CD4-positive, alpha-beta T cell treated with Interleukin-17A for 4 hours (primary cell): Measurements from ENCODE around the gene TBC1D19.

Experiments used
- DNase-seq: peaks from one replicate; pipeline ENCODE4 v3.0.0-alpha.2; 2020; ENCODE audit warnings: mixed read lengths

TBC1D19 gene

GRCh38 chr4:26785312-26785711 is 201.4 kb downstream of the TBC1D19 start:
- DNase-seq, result no peak

DNA sequence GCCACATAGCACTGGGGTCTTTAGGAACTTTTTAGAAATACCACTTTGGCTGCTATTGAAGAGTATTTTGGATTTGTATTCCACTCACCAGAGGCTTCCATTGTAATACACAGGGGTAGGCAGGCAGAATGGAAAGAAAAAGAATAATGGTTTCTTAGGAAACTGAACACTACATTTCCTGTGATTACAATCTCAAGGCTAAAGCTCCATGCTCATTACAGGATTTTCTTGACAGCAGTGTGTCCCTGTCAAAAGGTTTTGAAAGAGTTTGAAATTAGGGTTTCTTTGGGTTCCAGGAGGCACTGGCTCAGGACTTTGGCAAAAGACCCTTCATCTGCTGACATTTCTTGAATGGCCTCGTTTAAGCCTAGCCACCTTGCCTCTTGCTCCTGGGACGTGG is 201.9 kb downstream of the TBC1D19 start:
- no peak for DNase-seq

DNA sequence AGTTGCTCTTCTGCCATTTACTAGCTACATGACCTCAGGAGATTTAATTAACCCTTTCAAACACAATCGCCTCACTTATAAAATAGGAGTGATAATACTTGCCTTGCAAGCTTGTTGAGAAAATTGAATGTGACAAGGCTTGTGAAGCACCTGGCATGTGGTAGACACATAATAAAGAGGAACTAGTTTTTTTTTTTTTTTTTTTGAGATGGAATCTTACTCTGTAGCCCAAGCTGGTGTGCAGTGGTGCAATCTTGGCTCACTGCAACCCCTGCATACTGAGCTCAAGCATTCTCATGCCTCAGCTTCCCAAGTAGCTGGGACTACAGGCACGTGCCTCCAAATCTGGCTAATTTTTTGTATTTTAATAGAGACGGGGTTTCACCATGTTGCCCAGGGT is 203.0 kb downstream of the TBC1D19 start:
- DNase-seq, result no peak

DNA sequence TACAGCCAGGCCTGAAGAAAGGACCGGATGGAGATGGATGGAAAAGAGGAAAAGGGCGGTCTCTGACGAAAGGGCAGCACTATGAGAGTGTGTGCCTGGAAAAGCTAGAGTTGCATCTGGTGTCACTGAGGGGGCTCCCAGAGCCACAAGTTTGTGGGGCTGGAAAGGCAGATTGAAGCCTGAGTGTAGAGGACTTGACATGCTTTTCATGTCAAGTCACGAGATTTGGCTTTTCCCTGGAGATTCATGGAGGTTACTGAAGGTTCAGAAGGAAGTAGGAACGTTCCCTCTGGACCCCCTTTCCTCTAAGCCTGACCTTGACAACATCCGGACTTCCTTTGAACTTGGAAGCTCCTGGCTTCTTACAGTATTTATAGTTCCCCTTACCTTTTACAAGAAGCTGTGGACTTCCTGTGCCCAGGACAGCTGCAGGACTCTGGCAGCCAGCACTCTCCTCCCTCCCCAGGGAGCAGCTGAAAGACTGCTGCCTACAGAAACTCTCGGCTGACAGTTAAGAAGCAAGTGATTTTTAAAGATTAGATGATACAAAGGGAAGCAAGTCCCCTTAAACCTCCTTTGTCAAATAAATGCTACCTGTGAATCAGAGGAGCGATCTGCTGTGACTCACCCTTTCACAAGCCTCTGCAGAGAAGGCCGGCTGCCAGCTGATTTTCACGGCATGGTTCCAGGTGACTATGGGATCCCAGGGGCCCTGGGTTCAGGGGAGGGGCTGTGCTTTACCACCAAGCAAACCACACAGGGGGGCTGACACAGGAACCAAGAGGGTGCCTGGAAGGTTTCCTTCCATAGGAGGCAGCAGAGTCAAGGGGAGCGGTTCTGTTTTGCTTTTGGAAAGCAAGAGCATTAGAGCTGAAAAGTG is 203.8 kb downstream of the TBC1D19 start:
- DNase-seq, result peak; percentile 40

GRCh38 chr4:26788341-26788733 is 204.5 kb downstream of the TBC1D19 start:
- no peak for DNase-seq

DNA sequence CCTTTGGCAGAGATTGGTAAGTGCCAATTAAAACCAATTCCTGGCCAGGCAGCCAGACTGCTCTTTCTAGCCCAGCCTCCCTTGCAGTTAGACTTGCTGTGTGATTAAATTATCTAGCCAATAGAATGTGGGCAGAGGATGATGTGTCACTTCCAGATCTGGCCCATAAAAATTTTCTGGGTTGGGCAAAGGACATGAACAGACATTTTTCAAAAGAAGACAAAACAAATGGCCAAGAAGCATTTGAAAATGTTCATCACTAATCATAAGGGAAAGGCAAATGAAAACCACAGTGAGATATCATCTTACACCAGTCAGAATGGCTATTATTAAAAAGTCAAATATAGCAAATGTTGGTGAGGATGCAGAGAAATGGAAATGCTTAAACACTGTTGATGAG is 205.3 kb downstream of the TBC1D19 start:
- DNase-seq, result no peak

GRCh38 chr4:26791346-26791745 is 207.5 kb downstream of the TBC1D19 start:
- no peak for DNase-seq

GRCh38 chr4:26792639-26793038 is 208.8 kb downstream of the TBC1D19 start:
- no peak for DNase-seq

- no peak for DNase-seq
Measured at GRCh38 chr4:26793735-26794134, 209.9 kb downstream of the TBC1D19 start.

DNA sequence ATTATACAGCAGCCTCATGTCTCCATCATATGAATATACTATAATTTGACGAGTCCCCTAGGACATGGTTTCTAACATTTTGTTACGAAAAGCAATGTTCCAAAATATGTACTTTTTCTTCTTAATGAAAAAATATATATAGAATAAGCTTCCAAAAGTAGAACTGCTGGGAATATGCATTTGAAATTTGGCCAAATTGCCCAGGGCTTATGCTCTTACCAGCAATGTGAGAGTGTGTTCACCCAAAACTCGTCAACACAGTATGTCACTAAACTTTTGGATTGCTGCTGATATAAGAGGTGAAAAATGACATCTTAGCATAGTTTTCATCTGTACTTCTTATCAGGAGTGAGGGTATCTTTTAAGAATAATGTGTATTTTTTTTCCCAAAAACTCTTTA is 212.2 kb downstream of the TBC1D19 start:
- no peak for DNase-seq

DNA sequence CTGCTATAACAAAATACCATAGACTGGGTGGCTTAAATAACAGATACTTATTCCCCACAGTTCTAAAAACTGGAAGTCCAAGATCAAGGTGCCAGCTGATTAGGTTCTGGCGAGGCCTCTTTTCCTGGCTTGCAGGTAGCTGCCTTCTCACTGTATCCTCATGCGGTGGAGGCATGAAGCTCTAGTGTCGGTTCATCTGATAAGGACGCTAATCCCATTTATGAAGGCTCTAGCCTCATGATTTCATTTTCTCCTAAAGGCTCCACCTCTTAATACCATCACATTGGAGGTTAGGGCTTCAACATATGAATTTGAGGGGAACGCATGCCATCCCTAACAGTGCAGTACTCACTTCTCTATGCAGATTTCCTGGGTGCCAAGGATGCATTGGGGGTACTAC is 218.9 kb downstream of the TBC1D19 start:
- no peak for DNase-seq

GRCh38 chr4:26803211-26803861 is 219.5 kb downstream of the TBC1D19 start:
- no peak for DNase-seq

DNA sequence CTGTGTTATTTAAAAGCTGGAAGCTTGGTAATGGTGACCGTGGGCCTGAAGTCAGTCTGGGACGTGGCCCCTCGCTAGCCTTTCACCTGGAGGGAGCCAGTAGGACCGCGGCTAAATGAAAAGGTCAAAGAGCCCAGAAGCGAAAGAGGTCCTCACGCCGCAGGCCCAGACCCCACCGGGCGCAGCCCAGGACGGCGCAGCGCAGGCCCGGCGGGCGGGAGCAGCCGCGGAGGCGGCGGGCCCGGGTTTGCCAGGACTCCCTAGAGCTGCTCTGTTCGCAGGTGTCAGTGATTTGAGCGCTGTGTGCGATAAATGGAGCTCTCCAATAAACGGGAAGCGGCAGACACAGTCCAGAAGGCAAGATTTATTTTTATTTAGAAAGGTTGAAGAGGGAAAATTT is 220.6 kb downstream of the TBC1D19 start:
- no peak for DNase-seq

DNA sequence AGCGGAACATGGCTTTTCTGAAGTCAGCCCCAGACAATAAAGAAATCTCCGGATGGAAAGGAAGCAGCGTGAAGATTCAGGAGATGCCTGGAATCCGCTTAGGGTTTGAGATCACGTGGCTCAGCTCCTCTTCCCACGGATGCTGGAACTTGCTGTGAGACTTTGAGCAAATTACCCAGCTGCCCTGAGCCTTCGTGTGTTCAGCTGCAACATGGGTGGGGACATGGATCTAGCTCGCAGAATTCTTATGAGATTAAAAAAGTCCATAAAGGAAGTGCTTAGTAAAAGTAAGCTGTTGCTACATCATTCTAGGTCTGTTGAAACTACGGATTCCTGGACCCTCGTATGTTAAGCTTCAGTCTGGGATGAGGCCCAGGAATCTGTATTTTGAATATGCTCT is 221.0 kb downstream of the TBC1D19 start:
- no peak for DNase-seq
